ENCODE data around the gene ACOT8. TPM values are rescaled to one million over a fixed set of nuclear protein-coding genes. Genes with fewer than 3 reads are reported as not detected.

ACOT8 gene
- total and polyA plus RNA-seq, 2 of the 8 experiments (the other 6 are each of a cell fraction or from before 2014, with no cell fraction given), result 37.6 to 88.8 TPM

DNA sequence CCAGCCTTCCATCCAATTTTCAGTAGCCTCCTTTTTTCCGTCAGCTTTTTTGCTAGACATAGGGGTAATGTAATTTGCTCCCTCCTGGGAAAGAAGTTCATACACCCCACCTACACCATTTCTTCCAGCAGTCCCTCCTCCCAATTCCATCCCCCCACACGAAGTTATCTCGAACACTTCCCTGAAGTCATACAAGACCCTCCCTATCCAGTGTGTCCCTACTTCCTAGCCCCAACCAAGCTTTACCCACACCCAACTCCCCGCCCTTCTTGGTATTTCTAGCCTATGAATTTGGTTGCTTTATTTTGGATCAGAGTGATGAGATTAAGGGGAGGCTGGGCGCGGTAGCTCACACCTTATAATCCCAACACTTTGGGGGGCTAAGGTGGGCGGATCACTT lies 43.7 kb downstream of the ACOT8 start:
- H3K27ac ChIP-seq (ENCODE audit: low read depth, low read length), result no peak overlapping the region
- ChIA-PET POLR2A (ENCODE audit: partially characterized antibody) (interaction anchor here (0.7 to 10.4 kb wide), 22 partner anchors 10 to 266 kb away, joined by 3 to 96 read pairs (median 4); partner anchors contain the start of genes ACOT8, CTSA, EPPIN and NEURL2), CTCF (ENCODE audit: partially characterized antibody) (interaction anchor here (0.6 to 2.3 kb wide), 12 partner anchors 12 to 364 kb away, joined by 3 to 13 read pairs (median 3); no protein-coding TSS in a partner anchor)
- no peak overlapping the region for H2BK12ac ChIP-seq (ENCODE audit: low read depth, low read length)
- H3K4me3 ChIP-seq (ENCODE audit: extremely low read depth in 1 of 4, insufficient read depth in 2 of 4, low read depth in 3 of 4, low read length in 4 of 4), result peak overlapping the region; percentile 91 to 100 (median 98)
- no peak overlapping the region for H2BK120ac ChIP-seq (replicated peaks; ENCODE audit: low read depth, low read length)
- peaks cover 9% of the 10 kb centered on the region; the same call in 1 of the 2 replicates for H3K23me2 ChIP-seq (ENCODE audit: low read depth, low read length)
- no peak overlapping the region for H4K8ac ChIP-seq (ENCODE audit: extremely low read depth, insufficient read depth, low read length)
- no peak overlapping the region for H3K4ac ChIP-seq (replicated peaks; ENCODE audit: insufficient read length, low read depth, low read length)
- no peak overlapping the region for H3K18ac ChIP-seq (ENCODE audit: extremely low read depth, low read length)
- no peak overlapping the region for H3K23ac ChIP-seq (ENCODE audit: insufficient read length)
- FAIRE-seq (no peak), DNase-seq (ENCODE audit: low read depth in 1 of 2, low spot score in 2 of 2) (no peak)
- peak overlapping the region; percentile 3 for H3K56ac ChIP-seq (replicated peaks; ENCODE audit: insufficient read length, low read depth, low read length)
- no peak overlapping the region for H4K5ac ChIP-seq (ENCODE audit: insufficient read length, low read depth, low read length)
- WGBS, 2 experiments (ENCODE audit: extremely low coverage in 1 of 2, insufficient coverage in 1 of 2, insufficient read length in 1 of 2, insufficient replicate concordance in 2 of 2, low coverage in 1 of 2, low lambda C conversion rate in 2 of 2, missing lambda C conversion rate in 1 of 2), result 66% methylated on average over 7 of the region's 7 CpGs; no CpG with 5 or more reads in 1 of the 2 experiments
- peaks cover 0 to 4% (median 2%) of the 10 kb centered on the region in 4 experiments; a peak in 3 of 7 replicates for H3K4me1 ChIP-seq (replicated peaks in 1 of 4; ENCODE audit: control insufficient read depth in 3 of 4, insufficient read depth in 4 of 4, low read length in 3 of 4)
- H3K36me3 ChIP-seq (ENCODE audit: control insufficient read depth in 2 of 4, insufficient read depth in 4 of 4, low read length in 3 of 4), result peaks cover 18 to 59% (median 37%) of the 10 kb centered on the region in 4 experiments
- peaks cover 5 to 7% of the 10 kb centered on the region in 2 experiments for H4K20me1 ChIP-seq (replicated peaks in 1 of 2; ENCODE audit: control insufficient read depth in 1 of 2, insufficient read depth in 2 of 2, low read length in 2 of 2)
- H2BK20ac ChIP-seq (ENCODE audit: low read length), result no peak overlapping the region
- H4K91ac ChIP-seq (replicated peaks; ENCODE audit: insufficient read length, low read length), result no peak overlapping the region
- peak overlapping the region; percentile 66 to 88 (median 80) for H3K9ac ChIP-seq (replicated peaks in 1 of 4; ENCODE audit: extremely low read depth in 1 of 4, low read depth in 3 of 4, low read length in 3 of 4)
- peaks cover 5% of the 10 kb centered on the region for H3K79me1 ChIP-seq (ENCODE audit: low read depth, low read length)
- peak overlapping the region; percentile 80 to 93 for H3K4me2 ChIP-seq (ENCODE audit: insufficient read depth in 1 of 2, low read depth in 2 of 2, low read length in 2 of 2)
- no peak overlapping the region for H2BK15ac ChIP-seq (ENCODE audit: low read length)
- no peak overlapping the region for H2BK5ac ChIP-seq (ENCODE audit: low read depth, low read length)
- H2AK5ac ChIP-seq (ENCODE audit: low read depth, low read length), result peak overlapping the region; percentile 93; the same call in 1 of the 2 replicates
- no peak overlapping the region for H2AFZ ChIP-seq (ENCODE audit: low read length)
- no peak overlapping the region for H3K14ac ChIP-seq (ENCODE audit: insufficient read length)
- TF ChIP-seq SP1 (IDR thresholded peaks at IDR 0.05; ENCODE audit: low read depth, low read length) (no peak), POLR2A (IDR thresholded peaks at IDR 0.05; ENCODE audit: control extremely low read depth in 1 of 2, low read depth in 2 of 2, low read length in 2 of 2) (0 out of 3 replicates have a peak, but pooled peaks of 1 of the 2 experiments have one; percentile 23)
- H3K27me3 ChIP-seq (replicated peaks in 1 of 4; ENCODE audit: control insufficient read depth in 3 of 4, extremely low read depth in 1 of 4, insufficient read depth in 3 of 4, low read length in 3 of 4), result no peaks in the 10 kb centered on the region
- peaks cover 7 to 20% of the 10 kb centered on the region in 2 experiments for H3K79me2 ChIP-seq (ENCODE audit: control insufficient read depth in 1 of 2, insufficient read depth in 2 of 2, low read length in 2 of 2)
- no peaks in the 10 kb centered on the region for H3K9me3 ChIP-seq (ENCODE audit: insufficient read depth in 2 of 2, low read depth in 1 of 2, low read length in 1 of 2)

Measured in H1 (cell line).